ENCODE measurements around the gene MAP7D3. TPM values are rescaled to one million over a fixed set of nuclear protein-coding genes. Genes with fewer than 3 reads are reported as not detected.
A peak's percentile ranks its signal among the peaks of the same experiment; 100 is the strongest.

Gene MAP7D3
- polyA plus RNA-seq, 1 experiment: 15.7 TPM

- DNase-seq (ENCODE audit: low read depth): peak; percentile 51
- H3K27me3 ChIP-seq (ENCODE audit: control insufficient read depth, insufficient read depth, low read length): no peaks in the 10 kb centered on the region
- no peaks in the 10 kb centered on the region for H3K36me3 ChIP-seq (ENCODE audit: control insufficient read depth, insufficient read depth, low read length)
- ChIA-PET POLR2A (interaction anchor here (0.5 to 0.6 kb wide), 2 partner anchors 10 to 139 kb away, joined by 3 to 8 read pairs; no protein-coding TSS in a partner anchor), CTCF (no interaction called here)
- H3K4me3 ChIP-seq (ENCODE audit: low read depth, low read length): no peak overlapping the region
- TF ChIP-seq CTCF (IDR thresholded peaks at IDR 0.05; ENCODE audit: insufficient read depth, low read depth, low read length): no peak
These were observed 58.3 kb downstream of the MAP7D3 start for GRCh38 chrX:136192839-136193414.

GRCh38 chrX:136192135-136192534 is 59.1 kb downstream of the MAP7D3 start:
- ChIA-PET CTCF (no interaction called here), POLR2A (interaction anchor here (0.5 kb wide), 1 partner anchor 138 kb away, joined by 8 read pairs; no protein-coding TSS in a partner anchor)
- no peak for TF ChIP-seq CTCF (IDR thresholded peaks at IDR 0.05; ENCODE audit: insufficient read depth, low read depth, low read length)
- H3K36me3 ChIP-seq (ENCODE audit: control insufficient read depth, insufficient read depth, low read length): no peaks in the 10 kb centered on the region
- no peaks in the 10 kb centered on the region for H3K27me3 ChIP-seq (ENCODE audit: control insufficient read depth, insufficient read depth, low read length)
- DNase-seq (ENCODE audit: low read depth): no peak
- H3K4me3 ChIP-seq (ENCODE audit: low read depth, low read length): no peak overlapping the region

GRCh38 chrX:136191171-136191570 is 60.0 kb downstream of the MAP7D3 start:
- CTCF ChIA-PET: no interaction called here
- H3K4me3 ChIP-seq (ENCODE audit: low read depth, low read length): no peak overlapping the region
- DNase-seq (ENCODE audit: low read depth): no peak
- no peaks in the 10 kb centered on the region for H3K27me3 ChIP-seq (ENCODE audit: control insufficient read depth, insufficient read depth, low read length)
- H3K36me3 ChIP-seq (ENCODE audit: control insufficient read depth, insufficient read depth, low read length): no peaks in the 10 kb centered on the region
- no peak for TF ChIP-seq CTCF (IDR thresholded peaks at IDR 0.05; ENCODE audit: insufficient read depth, low read depth, low read length)
- POLR2A ChIA-PET: no interaction called here

- no peak for DNase-seq (ENCODE audit: low read depth)
- POLR2A ChIA-PET: no interaction called here
- CTCF ChIA-PET: no interaction called here
- Histone ChIP-seq H3K36me3 (ENCODE audit: control insufficient read depth, insufficient read depth, low read length) (no peaks in the 10 kb centered on the region), H3K27me3 (ENCODE audit: control insufficient read depth, insufficient read depth, low read length) (no peaks in the 10 kb centered on the region), H3K4me3 (ENCODE audit: low read depth, low read length) (no peak overlapping the region)
- no peak for TF ChIP-seq CTCF (IDR thresholded peaks at IDR 0.05; ENCODE audit: insufficient read depth, low read depth, low read length)
These were observed 61.0 kb downstream of the MAP7D3 start for GRCh38 chrX:136190038-136190713.

- ChIA-PET CTCF (no interaction called here), POLR2A (no interaction called here)
- Histone ChIP-seq H3K27me3 (ENCODE audit: control insufficient read depth, insufficient read depth, low read length) (no peaks in the 10 kb centered on the region), H3K4me3 (ENCODE audit: low read depth, low read length) (no peak overlapping the region), H3K36me3 (ENCODE audit: control insufficient read depth, insufficient read depth, low read length) (no peaks in the 10 kb centered on the region)
- no peak for DNase-seq (ENCODE audit: low read depth)
- TF ChIP-seq CTCF (IDR thresholded peaks at IDR 0.05; ENCODE audit: insufficient read depth, low read depth, low read length): no peak
These were observed 62.0 kb downstream of the MAP7D3 start for GRCh38 chrX:136189222-136189621.
